Measurements from ENCODE around the gene RNF20. TPM values are rescaled to one million over a fixed set of nuclear protein-coding genes. Genes with fewer than 3 reads are reported as not detected.

RNF20 gene
- total and polyA plus RNA-seq, 2 of the 13 experiments (the other 11 are each of a cell fraction or from before 2014, with no cell fraction given), result 12.7 to 37.6 TPM

GRCh38 chr9:101533334-101534204, at the start of gene RNF20 (continued):
- TF ChIP-seq PHF20 (CRISPR knock-in tag; IDR thresholded peaks at IDR 0.05) (peak; percentile 85), CEBPG (CRISPR knock-in tag; IDR thresholded peaks at IDR 0.05) (peak; percentile 53; the same call in 1 of the 2 replicates), ZNF17 (CRISPR knock-in tag; IDR thresholded peaks at IDR 0.05) (no peak), KDM5A (IDR thresholded peaks at IDR 0.05; ENCODE audit: borderline replicate concordance, low read length) (peak; percentile 73; the same call in 1 of the 2 replicates), STAT5B (CRISPR knock-in tag; IDR thresholded peaks at IDR 0.05) (no peak), SMYD3 (CRISPR knock-in tag; IDR thresholded peaks at IDR 0.05) (0 out of 2 replicates have a peak, but pooled peaks have one; percentile 72), THAP9 (CRISPR knock-in tag; IDR thresholded peaks at IDR 0.05; ENCODE audit: borderline replicate concordance) (peak; percentile 79; the same call in 1 of the 2 replicates), NCOR1 (IDR thresholded peaks at IDR 0.05; ENCODE audit: borderline replicate concordance, low read length) (peak; percentile 27; the same call in 1 of the 2 replicates), CREB3 (CRISPR knock-in tag; IDR thresholded peaks at IDR 0.05) (no peak), GZF1 (CRISPR knock-in tag; IDR thresholded peaks at IDR 0.05) (no peak), ZNF136 (CRISPR knock-in tag; IDR thresholded peaks at IDR 0.05; ENCODE audit: low read depth) (no peak), DNMT1 (CRISPR knock-in tag; IDR thresholded peaks at IDR 0.05) (no peak), AKNA (CRISPR knock-in tag; IDR thresholded peaks at IDR 0.05; ENCODE audit: borderline replicate concordance) (no peak), SETDB1 (CRISPR knock-in tag; IDR thresholded peaks at IDR 0.05; ENCODE audit: borderline replicate concordance) (no peak), ZBTB33 (CRISPR knock-in tag; IDR thresholded peaks at IDR 0.05) (no peak), EEA1 (CRISPR knock-in tag; IDR thresholded peaks at IDR 0.05; ENCODE audit: borderline replicate concordance) (0 out of 2 replicates have a peak, but pooled peaks have one; percentile 29)

Data from HepG2 (cell line).